ENCODE measurements around the gene SDK2.

Gene SDK2

DNA sequence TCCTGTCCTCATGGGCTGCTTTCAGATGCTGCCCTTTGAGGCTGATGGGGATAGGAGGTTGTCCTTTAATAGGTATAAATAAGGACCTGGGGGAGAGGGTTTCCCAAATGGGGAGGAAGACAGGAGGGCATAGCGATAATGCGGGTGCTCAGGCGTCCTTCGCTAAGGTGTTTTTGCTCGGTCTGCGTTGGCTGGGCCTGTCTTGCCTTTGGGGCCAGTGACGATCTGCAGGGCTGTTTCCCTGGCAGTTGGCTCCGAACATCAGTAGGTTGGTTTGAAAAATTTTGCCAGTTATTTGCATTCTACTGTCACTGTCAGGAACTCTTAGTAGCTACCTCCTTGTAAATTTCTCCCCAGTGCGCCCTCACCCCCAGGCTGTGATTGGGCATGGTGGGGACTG lies 294.6 kb downstream of the SDK2 start:
- in situ Hi-C loops (cut with MboI; ENCODE audit: low pct_unique_long_range_greater_than_20kb, low sequenced_read_pairs, unreplicated experiment) = loop anchor here (25.0 kb wide), 1 partner anchor 787 kb away; no protein-coding TSS in a partner anchor
- no peak for DNase-seq (ENCODE audit: low spot score)
- TF ChIP-seq, protein P1, sequence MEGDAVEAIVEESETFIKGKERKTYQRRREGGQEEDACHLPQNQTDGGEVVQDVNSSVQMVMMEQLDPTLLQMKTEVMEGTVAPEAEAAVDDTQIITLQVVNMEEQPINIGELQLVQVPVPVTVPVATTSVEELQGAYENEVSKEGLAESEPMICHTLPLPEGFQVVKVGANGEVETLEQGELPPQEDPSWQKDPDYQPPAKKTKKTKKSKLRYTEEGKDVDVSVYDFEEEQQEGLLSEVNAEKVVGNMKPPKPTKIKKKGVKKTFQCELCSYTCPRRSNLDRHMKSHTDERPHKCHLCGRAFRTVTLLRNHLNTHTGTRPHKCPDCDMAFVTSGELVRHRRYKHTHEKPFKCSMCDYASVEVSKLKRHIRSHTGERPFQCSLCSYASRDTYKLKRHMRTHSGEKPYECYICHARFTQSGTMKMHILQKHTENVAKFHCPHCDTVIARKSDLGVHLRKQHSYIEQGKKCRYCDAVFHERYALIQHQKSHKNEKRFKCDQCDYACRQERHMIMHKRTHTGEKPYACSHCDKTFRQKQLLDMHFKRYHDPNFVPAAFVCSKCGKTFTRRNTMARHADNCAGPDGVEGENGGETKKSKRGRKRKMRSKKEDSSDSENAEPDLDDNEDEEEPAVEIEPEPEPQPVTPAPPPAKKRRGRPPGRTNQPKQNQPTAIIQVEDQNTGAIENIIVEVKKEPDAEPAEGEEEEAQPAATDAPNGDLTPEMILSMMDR (IDR thresholded peaks at IDR 0.05; ENCODE audit: extremely low read depth, insufficient read depth, missing control alignments) = no peak

DNA sequence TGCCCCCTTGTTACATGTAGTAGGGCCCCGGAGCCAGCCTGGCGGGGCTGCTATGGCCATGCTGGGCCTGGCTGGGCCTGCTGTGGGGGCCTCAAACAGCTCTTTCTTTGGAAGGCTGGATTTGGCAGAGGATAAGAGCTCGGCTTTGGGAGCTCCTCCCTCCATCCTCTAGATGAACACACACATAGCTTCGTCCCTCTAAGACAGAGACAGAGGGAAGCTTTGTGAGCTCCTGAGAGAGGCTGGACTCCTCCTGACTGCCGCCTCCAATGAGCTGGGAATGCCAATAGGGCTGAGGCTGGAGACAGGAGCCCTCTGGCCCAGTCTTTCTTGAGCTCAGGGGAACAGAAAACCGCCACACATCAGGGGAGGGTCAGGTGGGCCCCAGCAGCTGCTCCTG lies 295.1 kb downstream of the SDK2 start:
- TF ChIP-seq, protein P1 (IDR thresholded peaks at IDR 0.05; ENCODE audit: extremely low read depth, insufficient read depth, missing control alignments) = no peak
- no peak for DNase-seq (ENCODE audit: low spot score)
- in situ Hi-C loops (cut with MboI; ENCODE audit: low pct_unique_long_range_greater_than_20kb, low sequenced_read_pairs, unreplicated experiment) = no loop called here

DNA sequence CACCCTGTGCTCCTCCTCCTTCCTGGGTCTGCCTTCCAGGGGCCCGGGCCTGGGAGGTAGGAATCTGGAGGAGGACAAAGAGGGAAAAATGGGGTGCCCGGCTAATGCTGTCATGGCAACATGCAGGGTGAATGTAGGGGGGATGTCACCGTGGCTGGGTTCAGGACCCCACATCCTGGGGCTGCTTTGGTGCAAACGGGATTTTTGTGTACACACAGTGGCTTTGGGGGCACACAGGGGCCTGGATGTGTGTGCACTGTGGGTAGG lies 295.5 kb downstream of the SDK2 start:
- no peak for DNase-seq (ENCODE audit: low spot score)
- in situ Hi-C loops (cut with MboI; ENCODE audit: low pct_unique_long_range_greater_than_20kb, low sequenced_read_pairs, unreplicated experiment) = no loop called here
- TF ChIP-seq, protein P1 (IDR thresholded peaks at IDR 0.05; ENCODE audit: extremely low read depth, insufficient read depth, missing control alignments) = no peak

DNA sequence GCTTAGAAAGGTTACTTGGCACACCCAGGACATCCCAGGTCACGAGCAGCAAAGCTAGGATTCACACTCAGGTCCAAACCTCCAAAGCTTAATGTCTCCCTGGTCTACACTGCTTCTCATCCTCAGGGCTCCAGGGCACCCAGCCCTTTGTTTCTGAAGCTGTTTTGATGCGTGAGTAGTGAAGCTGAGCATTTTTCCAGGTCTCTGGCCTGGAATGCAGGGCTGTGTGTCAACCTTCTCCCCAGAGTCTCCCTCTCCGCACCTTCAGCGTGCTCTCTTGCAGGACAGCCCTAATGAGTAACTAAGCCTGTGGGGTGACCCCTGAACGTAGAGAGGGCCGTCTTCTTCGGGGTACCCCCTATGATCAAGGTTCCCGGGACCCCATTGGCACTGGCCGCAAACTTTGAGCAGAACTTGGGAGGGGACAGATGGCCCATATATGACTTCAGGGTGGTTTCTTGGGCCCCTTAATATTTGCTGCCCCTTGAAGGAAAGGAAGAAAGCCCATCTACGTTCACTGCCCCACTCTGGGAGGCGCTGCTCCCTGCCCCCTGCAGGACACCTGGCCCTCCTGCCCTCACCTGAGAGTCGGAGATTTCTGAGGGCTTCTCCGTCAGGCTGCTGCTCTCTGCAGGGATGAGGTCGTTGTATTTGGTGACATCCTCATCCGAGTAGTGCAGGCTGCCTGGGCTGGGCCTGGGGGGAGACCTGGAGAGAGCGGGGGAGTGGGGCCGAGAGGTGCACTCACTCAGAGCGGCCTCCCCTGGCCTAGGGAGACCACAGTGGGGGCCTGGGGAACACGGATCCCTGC lies 296.0 kb downstream of the SDK2 start:
- TF ChIP-seq, protein P1 (IDR thresholded peaks at IDR 0.05; ENCODE audit: extremely low read depth, insufficient read depth, missing control alignments) = no peak
- DNase-seq (ENCODE audit: low spot score) = no peak
- in situ Hi-C loops (cut with MboI; ENCODE audit: low pct_unique_long_range_greater_than_20kb, low sequenced_read_pairs, unreplicated experiment) = no loop called here

DNA sequence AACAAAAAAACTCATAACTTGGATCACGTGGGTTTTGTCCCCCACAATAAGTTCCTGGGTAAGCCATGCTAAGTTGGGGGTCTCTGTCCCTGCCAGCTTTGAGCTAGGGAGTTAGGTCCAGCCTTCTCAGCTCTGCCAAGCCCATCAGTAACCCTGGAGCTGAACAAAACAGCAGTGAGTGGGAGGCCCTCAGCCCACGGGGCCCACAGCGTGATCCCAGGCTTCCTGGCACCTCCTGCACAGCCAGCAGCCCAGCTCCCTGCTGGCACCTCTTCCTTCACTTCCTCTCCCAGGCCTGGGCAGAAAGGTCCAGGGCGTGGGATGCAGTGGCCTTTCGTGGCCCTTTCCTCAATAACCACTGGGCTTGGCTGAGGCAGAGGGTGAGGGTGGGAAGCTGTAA lies 296.9 kb downstream of the SDK2 start:
- no peak for DNase-seq (ENCODE audit: low spot score)
- in situ Hi-C loops (cut with MboI; ENCODE audit: low pct_unique_long_range_greater_than_20kb, low sequenced_read_pairs, unreplicated experiment) = no loop called here
- TF ChIP-seq, protein P1 (IDR thresholded peaks at IDR 0.05; ENCODE audit: extremely low read depth, insufficient read depth, missing control alignments) = no peak

DNA sequence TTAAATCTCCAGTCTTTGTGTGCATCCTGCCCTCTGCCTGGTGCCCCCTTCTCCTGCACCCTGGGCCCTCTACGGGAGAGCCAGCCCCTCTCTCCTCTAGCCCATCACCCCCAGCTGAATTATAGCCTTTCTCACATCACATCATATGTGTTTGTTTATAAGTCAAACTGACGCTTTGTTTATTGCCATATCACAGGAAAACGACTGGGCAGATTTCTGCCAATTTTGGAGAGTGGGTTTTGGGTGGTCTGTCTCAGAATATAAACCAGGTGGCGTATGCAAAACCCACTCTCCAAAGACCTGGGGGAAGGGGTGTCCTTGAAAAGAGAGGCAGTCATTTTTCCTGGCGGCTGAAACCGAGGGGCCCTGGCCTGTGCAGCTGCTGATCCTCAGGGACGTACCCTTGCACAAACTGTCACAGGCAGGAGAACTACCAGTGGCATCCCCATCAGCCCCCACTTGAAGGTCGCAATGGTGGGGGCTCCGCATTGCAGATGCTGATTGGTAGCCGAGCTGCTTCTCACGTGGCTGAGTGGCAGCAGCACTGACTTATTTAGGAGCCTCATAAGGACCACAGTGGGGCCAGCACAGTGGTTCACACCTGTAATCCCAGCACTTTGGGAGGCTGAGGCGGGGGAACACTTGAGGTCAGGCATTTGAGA lies 297.6 kb downstream of the SDK2 start:
- TF ChIP-seq, protein P1 (IDR thresholded peaks at IDR 0.05; ENCODE audit: extremely low read depth, insufficient read depth, missing control alignments) = no peak
- in situ Hi-C loops (cut with MboI; ENCODE audit: low pct_unique_long_range_greater_than_20kb, low sequenced_read_pairs, unreplicated experiment) = no loop called here
- no peak for DNase-seq (ENCODE audit: low spot score)

All from GM13977 (cell line).